Kidney epithelial cell (primary cell): ENCODE results near the gene CLEC19A. TPM values are rescaled to one million over a fixed set of nuclear protein-coding genes. Genes with fewer than 3 reads are reported as not detected.

Source experiments
- DNase-seq: peaks from one replicate; pipeline ENCODE4 v3.0.0-alpha.2; 2010; ENCODE audit warnings: low read depth
- H3K27me3 ChIP-seq: 2 replicates; pipeline ENCODE4 v1.6.0; 2011; ENCODE audit warnings: low read length; ENCODE audit not compliant: control insufficient read depth, insufficient read depth
- H3K36me3 ChIP-seq: 2 replicates; pipeline ENCODE4 v1.5.1; 2011; ENCODE audit warnings: low read length; ENCODE audit not compliant: control insufficient read depth, insufficient read depth
- H3K4me3 ChIP-seq: 2 replicates; pipeline ENCODE4 v1.5.1; 2011; ENCODE audit warnings: low read depth, mild to moderate bottlenecking, control low read depth, low read length
- CTCF ChIP-seq: IDR thresholded peaks from 2 replicates; pipeline ENCODE4 v1.5.1; 2011; ENCODE audit warnings: mild to moderate bottlenecking, moderate library complexity, low read length, control low read depth, inconsistent platforms; ENCODE audit not compliant: insufficient read depth, poor library complexity, severe bottlenecking
- total RNA-seq: library from RNA; depleted of rRNA; stranded (reverse); fragments of >200 nt; gene quantifications from 2 replicates; pipeline ENCODE4 v1.2.3, GENCODE V29; 2015

CLEC19A gene
- total RNA-seq, 1 donor from 2014 or later = not detected

- no peak for TF ChIP-seq CTCF
- no peak for DNase-seq
- H3K27me3 ChIP-seq = peaks cover 2% of the 10 kb centered on the region
- no peak overlapping the region for H3K4me3 ChIP-seq
- H3K36me3 ChIP-seq = no peaks in the 10 kb centered on the region
Measured at GRCh38 chr16:19286827-19287226, 1.3 kb downstream of the CLEC19A start.

DNA sequence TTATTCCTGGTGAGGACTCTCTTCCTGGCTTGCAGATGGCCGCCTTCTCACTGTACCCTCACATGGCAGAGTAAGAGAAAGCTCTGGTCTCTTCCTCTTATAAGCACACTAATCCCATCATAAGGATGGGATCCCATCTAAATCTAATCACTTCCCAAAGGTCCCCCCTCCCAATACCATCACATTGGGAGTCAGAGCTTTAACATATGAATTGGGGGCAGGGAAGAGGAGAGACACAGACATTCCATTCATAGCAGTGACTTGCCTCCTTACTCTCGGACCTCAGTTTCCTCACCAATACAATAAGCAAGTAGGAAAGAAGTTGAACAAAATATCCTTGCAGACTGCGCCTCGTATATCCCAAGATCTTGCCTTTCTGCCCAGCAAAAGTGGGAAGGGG, 1.7 kb downstream of the CLEC19A start:
- Histone ChIP-seq H3K4me3 (no peak overlapping the region), H3K36me3 (no peaks in the 10 kb centered on the region), H3K27me3 (peaks cover 2% of the 10 kb centered on the region)
- TF ChIP-seq CTCF = no peak
- DNase-seq = no peak

DNA sequence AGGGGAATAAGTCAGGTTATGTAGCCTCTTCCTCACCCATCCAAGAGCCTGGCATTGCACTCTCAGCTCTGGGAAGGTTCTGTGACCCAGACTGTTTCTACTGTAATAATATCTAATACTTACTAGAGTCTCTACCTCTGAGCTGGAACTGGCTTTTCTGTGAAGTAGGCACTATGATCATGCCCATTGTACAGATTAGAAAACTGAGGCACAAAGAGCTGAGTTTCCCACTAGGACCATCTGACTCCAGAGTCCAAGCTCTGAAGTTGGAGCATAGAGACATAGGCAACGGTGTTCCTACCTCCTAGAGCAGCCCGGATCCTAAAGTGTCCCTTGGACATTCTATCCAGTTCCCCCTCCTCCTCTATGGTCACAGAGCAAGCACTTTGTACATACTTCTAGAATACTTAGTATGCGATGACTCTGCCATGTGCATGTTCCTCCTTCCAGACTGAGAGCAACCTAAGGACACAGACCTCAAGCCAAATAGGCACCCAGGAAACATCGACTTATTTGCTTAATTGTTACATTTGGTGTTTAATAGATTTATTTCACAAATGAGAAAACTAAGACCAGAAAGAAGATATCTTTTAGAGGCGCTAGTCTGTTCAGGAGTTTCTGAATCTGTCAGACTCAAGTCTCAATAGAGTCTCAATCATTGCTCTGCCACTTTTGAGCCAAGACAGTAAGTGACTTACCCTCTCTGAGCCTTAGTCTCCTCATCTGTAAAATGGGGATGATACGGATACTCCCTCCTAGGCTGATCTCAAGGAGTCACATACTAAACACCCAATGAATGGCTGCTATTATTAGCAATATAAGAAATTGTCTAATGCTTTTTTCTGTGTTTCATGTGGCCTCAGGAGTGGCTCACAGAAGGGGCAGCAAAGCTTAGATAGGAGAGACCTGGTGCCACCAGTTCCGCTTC, 3.6 kb downstream of the CLEC19A start:
- H3K4me3 ChIP-seq = no peak overlapping the region
- no peak for DNase-seq
- H3K27me3 ChIP-seq = peaks cover 2% of the 10 kb centered on the region
- TF ChIP-seq CTCF = no peak
- H3K36me3 ChIP-seq = no peaks in the 10 kb centered on the region

GRCh38 chr16:19289811-19290485, 4.4 kb downstream of the CLEC19A start:
- DNase-seq = no peak
- H3K36me3 ChIP-seq = no peaks in the 10 kb centered on the region
- peaks cover 2% of the 10 kb centered on the region for H3K27me3 ChIP-seq
- no peak overlapping the region for H3K4me3 ChIP-seq
- TF ChIP-seq CTCF = no peak

DNA sequence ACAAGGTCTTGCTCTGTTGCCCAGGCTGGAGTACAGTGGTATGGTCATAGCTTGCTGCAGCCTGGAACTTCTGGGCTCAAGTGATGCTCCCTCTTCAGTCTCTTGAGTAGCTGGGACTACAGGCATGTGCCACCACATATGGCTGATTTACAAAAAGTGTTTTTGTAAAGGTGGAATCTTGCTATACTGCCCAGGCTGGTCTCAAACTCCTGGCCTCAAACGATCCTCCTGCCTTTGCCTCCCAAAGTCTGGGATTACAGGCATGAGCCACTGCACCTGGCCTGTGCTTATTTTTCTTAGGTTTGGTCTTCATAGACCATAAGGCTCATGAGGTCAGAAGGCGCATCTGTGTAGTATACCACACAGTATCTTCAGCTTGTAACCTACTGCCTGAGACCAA, 5.3 kb downstream of the CLEC19A start:
- H3K4me3 ChIP-seq = no peak overlapping the region
- no peaks in the 10 kb centered on the region for H3K36me3 ChIP-seq
- peaks cover 2% of the 10 kb centered on the region for H3K27me3 ChIP-seq
- TF ChIP-seq CTCF = no peak
- no peak for DNase-seq
